Activated T-cell treated with anti-CD3 and anti-CD28 coated beads, Interleukin-2, amount 50 U/mL, for 48 hours (primary cell): ENCODE measurements around the gene FKBP4.

Experiments used
- DNase-seq, 2 experiments: peaks; one replicate each; pipeline ENCODE4 v3.0.0-alpha.2; 2020

Gene FKBP4

DNA sequence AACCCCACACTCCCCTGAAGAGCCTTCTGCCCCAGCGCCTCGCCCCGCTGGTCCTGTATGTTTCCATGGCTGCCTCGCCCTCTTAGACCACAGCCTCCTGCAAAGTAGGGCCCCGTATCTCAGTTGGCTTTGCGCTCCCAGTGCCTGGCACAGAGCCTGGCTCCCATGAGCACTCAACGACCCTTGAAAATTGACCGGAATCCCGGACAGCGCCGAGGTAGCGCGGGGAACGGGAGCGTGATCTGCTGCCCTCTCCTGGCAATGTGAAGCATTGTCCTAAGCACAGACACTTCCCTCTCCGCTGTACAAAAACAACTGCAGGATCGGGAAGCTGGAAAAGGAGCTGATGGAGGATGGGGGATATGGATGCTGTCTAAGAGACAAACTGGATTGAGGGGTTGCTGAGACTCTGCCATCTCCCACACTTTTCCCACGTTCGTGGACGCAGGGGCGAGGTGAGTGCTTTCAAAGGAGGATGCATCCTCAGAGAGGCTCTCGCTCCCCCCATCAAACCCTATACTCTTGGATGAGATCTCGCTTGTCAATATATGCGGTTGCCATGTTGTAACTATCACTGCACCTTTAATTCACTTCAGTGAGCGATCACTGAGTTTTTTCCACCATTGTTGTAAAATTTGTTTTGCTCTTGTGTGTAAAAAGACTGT, 10.7 kb upstream of the FKBP4 start:
- DNase-seq = peak; percentile 67 to 71

DNA sequence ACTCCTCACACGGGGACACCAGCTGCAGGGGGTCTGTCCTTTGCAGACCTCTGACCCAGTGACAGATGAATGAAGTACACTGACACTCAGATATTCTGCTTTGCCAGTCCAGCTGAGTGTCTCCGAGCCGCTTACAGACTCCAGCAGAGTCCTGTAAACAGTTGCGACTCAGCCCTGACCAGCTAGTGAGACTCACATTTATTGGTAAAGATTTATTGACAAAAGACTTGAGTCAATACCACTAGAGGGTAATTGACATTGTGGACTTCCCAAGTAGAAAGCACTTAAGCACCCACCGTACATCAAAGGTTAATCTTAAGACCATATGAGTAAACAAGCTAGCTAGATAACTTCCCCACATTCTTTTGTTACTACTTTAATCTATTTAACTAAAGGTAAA, 9.8 kb upstream of the FKBP4 start:
- DNase-seq = no peak

DNA sequence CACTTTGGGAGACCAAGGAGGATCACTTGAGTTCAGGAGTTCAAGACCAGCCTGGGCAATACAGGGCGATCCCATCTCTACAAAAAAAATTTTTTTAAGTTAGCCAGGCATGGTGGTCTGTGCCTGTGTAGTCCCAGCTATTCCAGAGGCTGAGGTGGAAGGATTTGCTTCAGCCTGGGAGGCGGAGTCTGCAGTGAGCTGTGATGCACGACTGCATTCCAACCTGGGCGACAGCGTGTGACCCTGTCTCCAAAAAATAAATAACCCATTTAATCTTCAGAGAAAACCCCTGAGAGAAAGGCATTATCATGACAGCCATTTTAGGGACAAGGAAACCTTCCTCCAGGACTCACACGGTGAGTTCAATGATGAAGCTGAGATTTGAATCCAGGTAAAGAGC, 3.7 kb upstream of the FKBP4 start:
- DNase-seq = no peak

DNA sequence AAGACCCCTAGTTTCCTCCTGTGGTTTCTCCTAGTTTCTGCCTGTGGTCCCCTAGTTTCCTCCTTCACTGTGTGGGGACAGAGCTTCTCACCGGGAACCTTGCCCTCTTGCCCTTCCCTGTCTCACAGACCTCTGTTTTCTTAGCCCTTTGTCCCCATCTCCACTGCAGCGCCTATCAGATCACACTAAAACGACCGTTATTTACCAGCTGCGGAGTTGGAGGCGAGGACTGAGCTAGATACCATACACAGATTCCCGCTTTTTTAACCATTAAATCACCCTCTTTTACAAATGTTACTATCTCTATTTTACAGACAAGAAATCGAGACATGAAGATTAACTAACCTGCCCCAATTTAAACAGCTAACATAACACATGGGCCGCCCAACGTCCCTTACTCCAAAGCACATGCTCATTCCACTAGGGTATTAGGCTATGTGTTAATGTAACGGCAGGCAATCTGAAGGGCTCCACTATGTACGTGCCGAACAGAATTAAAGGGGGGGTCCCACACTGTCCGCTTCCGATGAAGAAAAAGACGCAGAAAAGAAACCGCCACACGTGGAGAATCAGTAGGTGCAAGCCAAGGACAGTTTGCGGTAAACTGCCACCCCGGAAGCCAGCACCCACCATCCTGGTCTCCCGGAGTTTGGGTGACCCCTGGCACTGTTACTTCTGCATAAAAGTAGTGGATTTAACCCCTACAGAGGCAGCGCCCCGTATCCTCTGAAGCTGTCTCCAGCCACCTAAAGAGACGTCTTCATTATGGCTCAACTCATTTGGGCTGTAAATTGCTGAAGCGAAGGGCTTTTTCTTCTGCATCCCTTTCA, 1.9 kb upstream of the FKBP4 start:
- no peak for DNase-seq

DNA sequence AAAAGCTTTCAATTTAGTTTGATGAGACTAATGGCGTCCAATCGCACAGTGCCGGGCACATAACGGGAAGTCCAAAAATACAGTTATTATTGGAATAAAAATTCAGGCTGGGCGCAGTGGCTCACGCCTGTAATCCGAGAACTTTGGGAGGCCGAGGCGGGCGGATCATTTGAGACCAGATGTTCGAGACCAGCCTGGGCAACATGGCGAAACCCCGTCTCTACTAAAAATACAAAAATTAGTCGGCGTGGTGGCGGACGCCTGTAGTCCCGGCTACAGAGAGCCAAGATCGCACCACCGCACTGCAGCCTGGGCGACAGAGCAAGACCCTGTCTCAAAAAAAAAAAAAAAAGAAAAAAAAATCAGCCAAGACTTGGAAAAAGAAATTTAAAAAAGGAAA, 1.2 kb upstream of the FKBP4 start:
- no peak for DNase-seq

DNA sequence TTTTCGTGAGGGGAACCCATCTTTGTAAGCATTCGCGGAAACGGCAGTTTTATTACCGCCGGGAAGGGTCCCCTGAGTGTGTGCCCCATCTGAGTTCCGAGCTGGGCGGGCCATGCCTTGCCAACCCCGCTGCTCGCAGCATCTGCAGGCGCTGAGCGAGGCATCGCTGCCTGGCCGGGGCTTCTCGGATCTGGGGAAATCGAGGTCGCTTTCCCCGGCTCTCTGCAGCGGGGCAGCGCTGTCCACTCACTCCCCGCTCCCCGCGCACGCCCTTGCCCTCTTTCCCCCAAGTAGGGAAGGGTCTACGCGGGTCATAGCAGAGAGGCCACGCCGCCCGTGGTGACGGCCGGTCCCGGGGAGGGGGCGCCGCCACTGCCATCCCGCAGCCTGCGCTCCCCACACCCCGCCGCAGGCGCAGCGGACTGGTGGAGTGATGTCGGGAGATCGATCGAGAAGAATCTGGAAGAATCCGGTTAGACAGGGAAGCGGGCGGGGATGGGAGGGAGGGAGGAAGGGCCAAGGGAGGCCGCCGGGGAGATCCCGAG, 507 bp upstream of the FKBP4 start:
- peak; percentile 46 to 50 for DNase-seq

DNA sequence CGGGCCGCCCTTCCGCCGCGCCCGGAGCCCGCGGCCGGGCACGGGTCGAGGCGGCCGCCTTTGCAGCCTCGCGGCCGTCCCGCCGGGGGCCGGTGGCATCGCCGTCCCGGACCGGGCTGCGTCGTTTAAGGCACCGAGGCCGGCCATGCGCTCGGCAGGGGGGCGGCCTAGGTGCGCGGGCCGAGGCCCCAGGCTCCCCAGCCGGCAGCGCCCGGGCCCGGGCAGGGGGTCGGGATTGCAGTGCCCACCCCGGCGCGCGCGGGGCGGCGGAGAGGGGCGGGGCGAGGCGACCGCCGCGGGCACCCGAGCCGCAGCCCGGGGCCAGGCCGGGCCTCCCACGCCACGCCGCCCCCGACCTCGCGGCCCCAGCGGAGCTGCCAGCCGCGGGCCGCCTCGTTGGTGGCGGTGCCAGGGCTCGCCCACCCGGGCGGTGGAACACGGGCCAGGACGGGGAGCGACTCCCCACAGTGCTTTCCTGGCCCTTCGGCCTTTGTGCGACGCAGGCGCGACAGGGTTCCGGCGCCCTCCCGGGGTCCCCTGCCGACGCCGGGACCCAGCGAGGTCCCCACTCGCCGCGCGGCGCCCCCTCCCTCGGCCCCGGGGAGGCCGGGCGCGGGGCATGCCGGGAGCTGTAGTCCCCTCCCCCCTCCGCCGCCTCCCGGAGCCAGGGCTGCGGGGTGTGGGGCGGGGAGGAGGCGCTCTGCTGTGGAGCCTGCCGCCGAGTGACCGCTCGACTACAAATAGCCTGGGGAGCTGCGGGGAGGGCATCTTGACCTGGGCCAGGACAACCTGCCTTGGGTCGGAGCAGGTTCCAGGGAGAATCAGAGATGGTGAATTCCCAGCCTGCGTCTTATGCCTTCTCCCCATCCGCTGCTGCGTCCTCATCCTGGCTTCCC, 769 bp downstream of the FKBP4 start:
- peak; percentile 78 to 84 for DNase-seq

DNA sequence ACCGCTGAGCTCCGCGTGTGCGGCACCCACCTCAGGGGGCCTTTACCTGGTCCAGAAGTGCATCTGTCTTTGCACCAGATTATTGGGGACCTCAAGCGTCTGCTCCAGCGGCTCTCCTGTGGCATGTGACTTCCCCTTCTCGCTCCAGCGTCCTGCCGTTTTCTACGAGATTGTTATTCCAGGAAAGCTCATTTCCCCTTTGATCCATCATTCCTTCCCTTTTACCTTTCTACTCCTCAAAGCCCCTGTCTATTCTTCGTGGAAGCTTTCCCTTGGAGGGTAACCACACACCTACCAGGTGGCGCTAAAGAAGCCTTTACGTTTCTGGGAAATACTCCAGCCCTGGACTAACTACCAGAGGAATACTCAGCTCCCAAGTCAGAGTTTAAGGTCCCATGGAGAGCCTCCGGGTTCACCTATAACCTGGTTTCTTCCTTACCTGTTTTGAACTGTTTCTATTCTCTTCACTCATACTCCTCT, 1.5 kb downstream of the FKBP4 start:
- DNase-seq = no peak

DNA sequence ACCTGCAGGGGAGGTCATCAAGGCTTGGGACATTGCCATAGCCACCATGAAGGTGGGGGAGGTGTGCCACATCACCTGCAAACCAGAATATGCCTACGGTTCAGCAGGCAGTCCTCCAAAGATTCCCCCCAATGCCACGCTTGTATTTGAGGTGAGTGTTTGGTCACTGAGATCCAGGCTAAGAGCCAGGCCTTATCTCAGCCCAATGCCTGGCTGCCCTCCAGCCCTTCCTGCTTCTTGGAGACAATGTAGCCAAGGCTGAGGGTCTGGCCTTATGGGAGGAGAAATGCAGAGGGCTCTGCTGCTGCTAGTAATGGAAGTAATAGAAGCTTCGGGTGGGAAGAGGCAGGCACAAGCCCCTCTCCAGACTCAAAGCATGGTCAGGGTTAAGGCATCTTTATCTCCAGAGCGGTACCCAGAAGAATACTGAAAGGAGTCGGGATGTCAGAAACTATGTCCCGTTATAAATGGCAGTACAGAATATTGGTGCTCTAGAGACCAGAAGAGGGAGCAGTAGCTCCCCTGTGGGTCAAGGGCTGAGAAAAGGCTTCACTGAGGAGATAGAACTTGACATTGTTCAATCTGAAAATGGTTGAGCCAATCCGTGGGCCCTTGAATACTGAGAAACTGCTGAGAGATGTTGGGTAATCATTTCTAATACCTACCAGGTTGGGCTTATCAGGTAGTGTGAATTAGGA, 3.1 kb downstream of the FKBP4 start:
- no peak for DNase-seq

DNA sequence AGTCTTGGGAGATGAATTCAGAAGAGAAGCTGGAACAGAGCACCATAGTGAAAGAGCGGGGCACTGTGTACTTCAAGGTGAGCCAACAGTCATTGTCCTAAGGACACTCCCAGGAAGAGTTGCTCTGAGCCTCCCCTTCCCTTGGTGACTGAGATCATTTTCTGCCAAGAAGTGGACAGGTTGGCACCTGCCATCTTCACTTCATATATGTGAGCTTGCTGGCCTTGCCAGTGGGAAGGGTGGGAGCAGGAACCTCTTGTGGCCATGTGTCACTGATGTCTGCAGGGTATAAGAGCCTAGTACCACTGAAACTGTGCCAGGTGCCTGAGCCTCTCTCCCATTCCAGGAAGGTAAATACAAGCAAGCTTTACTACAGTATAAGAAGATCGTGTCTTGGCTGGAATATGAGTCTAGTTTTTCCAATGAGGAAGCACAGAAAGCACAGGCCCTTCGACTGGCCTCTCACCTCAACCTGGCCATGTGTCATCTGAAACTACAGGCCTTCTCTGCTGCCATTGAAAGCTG, 5.3 kb downstream of the FKBP4 start:
- DNase-seq = no peak

DNA sequence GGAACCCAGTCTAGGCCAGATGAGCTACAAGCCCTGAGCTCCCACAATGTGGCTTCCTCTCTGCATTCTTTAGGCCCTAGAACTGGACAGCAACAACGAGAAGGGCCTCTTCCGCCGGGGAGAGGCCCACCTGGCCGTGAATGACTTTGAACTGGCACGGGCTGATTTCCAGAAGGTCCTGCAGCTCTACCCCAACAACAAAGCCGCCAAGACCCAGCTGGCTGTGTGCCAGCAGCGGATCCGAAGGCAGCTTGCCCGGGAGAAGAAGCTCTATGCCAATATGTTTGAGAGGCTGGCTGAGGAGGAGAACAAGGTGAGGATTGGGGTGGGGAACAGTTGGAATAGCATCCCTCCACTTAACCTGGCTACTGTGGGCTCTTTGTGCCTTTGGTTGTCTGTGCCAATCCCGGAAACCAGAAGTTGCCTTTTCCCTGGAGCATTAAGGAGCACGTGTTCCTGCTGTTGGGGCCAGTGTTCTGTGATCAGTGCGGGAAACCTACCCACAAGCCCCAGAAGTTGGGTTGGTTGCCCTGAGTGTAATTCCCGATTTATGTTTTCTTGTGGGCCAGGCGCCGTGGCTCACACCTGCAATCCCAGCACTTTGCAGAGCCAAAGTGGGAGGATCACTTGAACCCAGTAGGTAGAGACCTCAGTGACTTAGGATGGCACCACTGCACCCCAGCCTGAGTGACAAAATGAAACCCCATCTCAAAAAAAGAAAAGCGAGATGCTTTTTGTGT, 6.4 kb downstream of the FKBP4 start:
- DNase-seq = no peak

DNA sequence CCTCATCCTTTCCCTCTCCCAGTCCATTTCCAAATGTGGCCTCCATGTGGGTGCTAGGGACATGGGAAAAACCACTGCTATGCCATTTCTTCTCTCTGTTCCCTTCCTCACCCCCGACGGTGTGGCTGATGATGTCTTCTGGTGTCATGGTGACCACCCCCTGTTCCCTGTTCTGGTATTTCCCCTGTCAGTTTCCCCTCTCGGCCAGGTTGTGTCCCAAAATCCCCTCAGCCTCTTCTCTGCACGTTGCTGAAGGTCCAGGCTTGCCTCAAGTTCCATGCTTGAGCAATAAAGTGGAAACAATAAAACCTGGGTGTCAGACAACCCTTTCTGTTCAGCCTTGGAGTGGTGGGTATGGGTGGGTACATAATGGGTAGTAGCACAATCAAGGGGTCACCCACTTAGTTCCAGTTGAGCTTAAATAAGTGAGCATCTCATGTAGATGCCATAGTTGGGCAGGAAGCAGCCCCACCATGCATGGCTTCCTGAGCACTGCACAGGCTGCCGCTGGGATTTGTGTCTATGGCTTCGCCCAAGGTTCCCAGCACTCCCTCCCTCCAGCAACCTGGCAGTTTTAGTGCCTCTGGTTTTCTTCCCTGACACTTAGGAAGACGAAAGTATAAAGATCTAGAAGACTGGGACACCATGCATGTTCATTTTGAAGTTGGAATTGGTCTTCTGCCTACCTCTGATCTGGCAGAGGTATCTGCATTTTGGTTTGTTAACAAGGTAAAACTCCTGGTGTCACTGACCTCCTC, 9.0 kb downstream of the FKBP4 start:
- no peak for DNase-seq

DNA sequence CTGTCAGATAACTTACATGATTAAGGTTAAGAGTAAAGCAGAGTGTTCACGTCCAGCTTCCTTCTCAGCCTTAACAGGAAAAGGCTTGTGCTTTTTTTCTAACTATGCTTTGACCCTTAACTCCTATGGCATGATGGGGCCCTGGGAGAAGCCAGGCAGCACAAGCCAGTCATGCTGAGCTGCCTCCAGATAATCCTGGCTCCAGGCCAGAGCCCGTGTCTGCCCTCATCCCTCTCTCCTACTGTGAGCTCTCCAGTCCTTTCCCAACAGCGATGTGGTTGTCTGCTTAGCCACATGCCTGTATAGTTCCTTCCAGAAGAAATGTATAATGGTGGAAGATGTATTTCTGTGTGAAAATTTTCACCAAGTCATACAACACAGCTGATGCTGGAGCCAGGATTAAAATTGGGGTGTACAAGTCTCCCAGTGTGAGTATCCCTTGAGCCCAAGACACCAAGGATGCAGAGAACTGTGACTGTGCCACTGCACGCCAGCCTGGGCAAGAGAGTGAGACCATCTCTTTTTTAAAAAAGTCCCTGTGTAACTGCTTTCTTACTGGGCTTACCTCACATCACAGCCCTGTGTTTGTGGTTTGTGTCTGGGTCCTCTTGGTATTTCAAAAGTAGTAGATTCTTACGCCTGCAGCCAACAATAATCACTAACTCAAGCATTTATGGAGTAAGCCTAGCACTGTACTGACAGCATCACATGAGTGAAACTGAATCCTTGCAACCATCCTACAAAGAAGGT, 9.8 kb downstream of the FKBP4 start:
- DNase-seq = no peak

DNA sequence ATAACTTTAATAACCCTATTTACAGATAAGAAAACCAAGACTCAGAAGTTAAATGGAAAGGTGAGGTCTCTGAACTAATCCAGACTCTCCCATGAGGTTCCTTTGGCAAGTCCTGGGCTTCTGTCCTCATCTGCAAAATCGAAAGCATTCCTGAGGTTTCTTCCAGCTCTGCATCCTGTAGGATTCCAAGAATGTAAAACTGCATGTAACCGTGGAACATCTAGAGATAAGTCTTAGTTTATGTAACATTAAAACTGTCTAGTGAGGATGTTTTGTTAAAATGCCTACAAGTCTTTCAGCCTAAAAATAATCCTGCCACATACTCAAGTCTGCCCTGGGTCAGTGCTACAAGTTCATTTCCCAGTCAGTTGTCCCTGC, 10.4 kb downstream of the FKBP4 start:
- no peak for DNase-seq

DNA sequence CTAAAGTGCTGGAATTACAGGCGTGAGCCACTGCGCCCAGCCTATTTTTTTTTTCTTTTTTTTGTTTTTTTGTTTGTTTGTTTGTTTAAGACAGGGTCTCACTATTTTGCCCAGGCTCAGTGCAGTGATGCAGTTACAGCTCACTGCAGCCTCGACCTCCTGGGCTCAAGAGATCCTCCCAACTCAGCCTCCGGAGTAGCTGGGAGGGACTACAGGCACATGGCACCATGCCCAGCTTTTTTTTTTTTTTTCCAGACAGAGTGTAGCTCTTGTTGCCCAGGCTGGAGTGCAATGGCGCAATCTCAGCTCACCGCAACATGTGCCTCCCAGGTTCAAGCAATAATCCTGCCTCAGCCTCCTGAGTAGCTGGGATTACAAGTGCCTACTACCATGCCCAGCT, 11.9 kb downstream of the FKBP4 start:
- no peak for DNase-seq

DNA sequence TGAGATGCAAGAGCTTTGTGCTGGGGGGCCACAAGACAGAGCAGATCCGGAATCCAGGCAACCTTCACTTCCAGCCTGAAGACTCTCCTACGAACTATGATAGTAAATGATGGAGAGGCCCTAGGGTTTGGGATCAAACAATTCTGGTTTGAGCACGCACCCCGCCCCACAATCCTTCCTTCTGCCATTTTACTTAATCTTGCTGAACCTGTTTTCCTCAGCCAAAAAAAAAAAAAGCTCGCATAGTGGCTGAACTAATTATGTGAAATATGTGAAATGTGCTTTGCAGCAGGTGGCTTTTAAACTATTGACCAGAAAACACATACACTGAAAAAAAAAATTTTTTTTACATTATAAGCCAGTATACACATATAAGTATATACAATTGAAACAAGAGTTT, 17.0 kb downstream of the FKBP4 start:
- DNase-seq = no peak

DNA sequence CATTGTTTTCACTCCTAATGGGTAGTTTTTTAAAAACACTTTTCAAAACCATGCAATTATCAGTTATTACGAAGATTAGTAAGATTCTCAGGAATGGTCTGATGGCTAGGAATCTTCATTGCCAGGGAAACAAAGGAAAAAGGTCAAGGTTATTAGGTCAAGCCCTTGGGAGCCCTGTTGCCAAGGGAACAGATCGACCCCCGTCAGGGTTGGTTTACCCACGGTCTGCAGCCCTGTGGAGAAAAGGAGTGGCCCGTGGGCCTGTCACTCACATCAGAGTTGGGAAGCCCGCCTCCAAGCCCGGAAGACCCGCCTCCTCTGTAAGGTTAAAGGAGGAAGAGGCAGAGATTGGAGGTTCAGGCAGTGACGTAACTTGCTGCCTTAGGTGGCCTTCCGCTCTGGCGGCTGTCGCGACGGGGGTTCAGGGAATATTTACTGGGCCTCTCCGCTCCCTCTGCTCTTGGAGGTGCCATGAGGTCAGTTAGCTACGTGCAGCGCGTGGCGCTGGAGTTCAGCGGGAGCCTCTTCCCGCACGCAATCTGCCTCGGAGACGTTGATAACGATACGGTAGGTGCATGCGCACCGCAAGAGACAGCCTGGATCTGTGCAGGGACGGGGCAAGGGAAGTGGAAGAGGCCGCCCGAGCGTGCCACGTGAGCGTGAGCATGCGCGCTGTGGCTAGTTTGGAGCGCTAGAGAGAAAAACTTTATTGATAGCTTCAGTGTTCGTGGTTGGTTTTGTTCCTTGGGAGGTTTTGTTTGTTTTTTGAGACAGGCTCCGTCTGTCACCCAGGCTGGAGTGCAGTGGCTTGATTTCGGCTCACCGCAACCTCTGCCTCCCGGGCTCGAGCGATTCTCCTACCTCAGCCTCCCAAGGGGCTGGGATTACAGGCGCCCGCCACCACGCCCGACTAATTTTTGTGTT, 17.8 kb downstream of the FKBP4 start, which contains the start of gene ITFG2:
Gene ITFG2, plus strand, starts transcription at position 379 of the 924 bp plus-strand sequence. Its CDS starts 93 bp downstream, at position 472.
- peak; percentile 96 to 97 for DNase-seq
